ENCODE data around the gene CGN. TPM values are rescaled to one million over a fixed set of nuclear protein-coding genes. Genes with fewer than 3 reads are reported as not detected.

The CGN gene
- total RNA-seq, 5 donors from 2014 or later (not counting 1 experiment from before 2014, with no cell fraction given), result 0.37 to 1.3 (median 0.59) TPM

- CTCF ChIA-PET, result interaction anchor here in 1 of 2 donors (1.3 to 1.4 kb wide), 2 partner anchors 28 to 301 kb away, joined by 3 to 5 read pairs; partner anchors contain the start of genes C2CD4D and CGN
Observed at GRCh38 chr1:151539321-151540020, 28.3 kb downstream of the CGN start.

DNA sequence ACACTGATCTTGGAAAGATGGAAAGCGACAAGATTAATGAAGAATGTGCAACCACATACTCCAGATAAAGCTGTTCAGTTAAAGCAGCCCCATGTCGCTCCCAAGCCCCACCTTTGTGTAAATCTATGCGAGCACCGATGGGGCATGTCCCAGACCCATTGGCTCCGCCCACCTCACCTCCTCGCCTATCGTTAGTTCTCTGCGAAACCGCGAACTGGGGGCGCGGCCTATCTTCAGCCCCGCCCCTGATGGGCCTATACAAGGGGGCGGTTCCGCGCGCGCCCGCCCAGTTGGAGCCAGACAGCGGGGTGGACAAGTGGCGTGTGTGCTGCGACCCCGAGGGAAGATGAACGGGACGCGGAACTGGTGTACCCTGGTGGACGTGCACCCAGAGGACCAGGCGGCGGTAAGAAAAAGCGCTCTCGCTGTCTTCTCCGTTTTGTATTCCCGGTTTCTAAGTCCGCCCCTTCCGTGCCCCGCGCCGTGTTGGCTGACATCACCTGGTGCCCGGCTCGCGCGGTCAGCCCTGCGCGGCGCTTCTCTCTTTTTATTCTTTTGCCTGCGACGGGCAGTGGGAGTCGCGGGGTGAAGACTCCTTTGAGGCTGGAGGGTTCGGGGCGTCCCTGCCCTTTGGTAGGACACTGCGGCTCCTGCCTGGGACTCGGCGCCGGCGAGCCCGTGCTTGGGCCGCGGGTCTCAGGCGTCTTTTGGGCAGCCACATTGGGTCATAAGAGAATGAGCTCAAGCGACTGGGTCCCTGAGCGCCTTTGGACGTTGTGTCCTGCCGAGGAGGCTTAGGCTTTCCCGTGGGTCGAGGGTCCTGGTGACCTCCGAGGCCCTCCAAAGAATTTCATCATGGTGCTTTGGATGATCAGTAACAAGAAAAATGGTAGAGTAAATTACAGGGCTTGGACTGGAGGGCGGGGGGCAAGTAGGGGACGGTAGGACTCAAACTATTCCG, 29.1 kb downstream of the CGN start, which contains the start of gene TUFT1:
Gene TUFT1 (plus strand): TSS at position 289 of the 961 bp plus-strand sequence. CDS start 58 bp downstream, at position 347.
- peak within 1 kb of the TSS; percentile 75 to 86 for H3K4me3 ChIP-seq (ENCODE audit: control insufficient read depth in 1 of 2, extremely low read depth in 1 of 2, low read length in 1 of 2)
- peak within 1 kb of the TSS; percentile 26 for H3K27ac ChIP-seq (ENCODE audit: low read length)
- Mint-ChIP-seq H3K36me3 (no peaks in the 10 kb centered on the region), H3K27ac (peak within 1 kb of the TSS; percentile 80 to 84), H3K9me3 (no peaks in the 10 kb centered on the region), H3K4me1 (peaks cover 22 to 29% (median 28%) of the 10 kb centered on the region in 3 donors), H3K4me3 (peak within 1 kb of the TSS; percentile 92 to 98 (median 94)), H3K27me3 (peaks cover 7 to 8% of the 10 kb centered on the region in 2 donors)
- DNase-seq (peak; percentile 87 to 97 (median 94)), ATAC-seq (replicated peaks in 1 of 4) (peak; percentile 97 to 99 (median 98))
- CTCF ChIA-PET, result interaction anchor here (0.5 to 1.4 kb wide), 5 partner anchors 26 to 300 kb away, joined by 3 to 5 read pairs (median 4); partner anchors contain the start of genes C2CD4D (in 1 of the 2) and CGN (in 1 of the 2)
- WGBS (ENCODE audit: insufficient coverage), result 1% methylated on average over 64 of the region's 70 CpGs
- peaks cover 0 to 12% of the 10 kb centered on the region in 2 experiments for H3K27me3 ChIP-seq (replicated peaks in 1 of 2; ENCODE audit: control insufficient read depth in 2 of 2, extremely low read depth in 1 of 2, insufficient read depth in 2 of 2, low read length in 1 of 2)
- POLR2A ChIA-PET, result interaction anchor here in 1 of 2 donors (0.7 to 0.8 kb wide), 3 partner anchors 13 to 359 kb away, joined by 4 to 6 read pairs (median 4); no protein-coding TSS in a partner anchor
- H3K4me1 ChIP-seq (ENCODE audit: control insufficient read depth in 1 of 2, extremely low read depth in 1 of 2, insufficient read depth in 2 of 2, low read length in 2 of 2), result peaks cover 3 to 21% of the 10 kb centered on the region in 2 experiments
- no peaks in the 10 kb centered on the region for H3K9me3 ChIP-seq
- no peaks in the 10 kb centered on the region for H3K36me3 ChIP-seq (ENCODE audit: control insufficient read depth in 2 of 2, extremely low read depth in 1 of 2, insufficient read depth in 1 of 2, low read length in 1 of 2)

More at GRCh38 chr1:151539321-151540020, 28.3 kb downstream of the CGN start:
- Mint-ChIP-seq H3K27ac (peak overlapping the region in 1 of 2 donors; percentile 41), H3K36me3 (no peaks in the 10 kb centered on the region), H3K4me1 (peaks cover 22 to 29% (median 28%) of the 10 kb centered on the region in 3 donors), H3K27me3 (peaks cover 7 to 8% of the 10 kb centered on the region in 2 donors), H3K9me3 (no peaks in the 10 kb centered on the region), H3K4me3 (peak overlapping the region; percentile 92 to 98 (median 94))
- WGBS (ENCODE audit: insufficient coverage), result 36% methylated on average over 3 of the region's 7 CpGs
- H3K4me1 ChIP-seq (ENCODE audit: control insufficient read depth in 1 of 2, extremely low read depth in 1 of 2, insufficient read depth in 2 of 2, low read length in 2 of 2), result peaks cover 3 to 21% of the 10 kb centered on the region in 2 experiments
- ATAC-seq (replicated peaks in 1 of 4) (peak in 3 of 4 experiments; percentile 8 to 51 (median 39)), DNase-seq (peak in 12 of 35 experiments; percentile 1 to 43 (median 10))
- H3K9me3 ChIP-seq, result no peaks in the 10 kb centered on the region
- H3K27me3 ChIP-seq (replicated peaks in 1 of 2; ENCODE audit: control insufficient read depth in 2 of 2, extremely low read depth in 1 of 2, insufficient read depth in 2 of 2, low read length in 1 of 2), result peaks cover 0 to 12% of the 10 kb centered on the region in 2 experiments
- H3K36me3 ChIP-seq (ENCODE audit: control insufficient read depth in 2 of 2, extremely low read depth in 1 of 2, insufficient read depth in 1 of 2, low read length in 1 of 2), result no peaks in the 10 kb centered on the region
- POLR2A ChIA-PET, result interaction anchor here (0.5 to 0.8 kb wide), 3 partner anchors 13 to 228 kb away, joined by 3 to 4 read pairs (median 4); no protein-coding TSS in a partner anchor
- no peak overlapping the region for H3K27ac ChIP-seq (ENCODE audit: low read length)
- H3K4me3 ChIP-seq (ENCODE audit: control insufficient read depth in 1 of 2, extremely low read depth in 1 of 2, low read length in 1 of 2), result peak overlapping the region; percentile 75 to 86

DNA sequence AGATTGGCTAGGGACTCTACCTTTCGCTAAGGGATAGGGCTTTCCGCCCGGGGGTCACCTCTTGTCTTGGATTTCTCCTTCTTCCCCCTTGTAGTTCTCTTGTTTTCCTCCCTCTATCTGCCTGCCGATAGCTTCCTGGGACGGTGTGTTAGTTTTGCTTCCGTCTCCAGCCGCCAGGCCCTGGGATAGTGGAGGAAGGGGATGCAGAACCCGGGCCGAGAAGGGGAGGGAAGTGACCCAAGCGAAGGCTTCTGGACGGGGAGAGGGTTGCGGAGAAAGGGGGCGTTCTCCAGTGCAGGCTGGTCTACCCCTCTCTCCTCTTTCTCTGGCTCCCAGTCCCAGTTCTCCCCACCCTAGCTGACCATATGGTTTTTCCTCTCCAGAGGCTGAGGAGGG, 29.8 kb downstream of the CGN start:
- Histone ChIP-seq H3K27ac (ENCODE audit: low read length) (no peak overlapping the region), H3K4me1 (ENCODE audit: control insufficient read depth in 1 of 2, extremely low read depth in 1 of 2, insufficient read depth in 2 of 2, low read length in 2 of 2) (peaks cover 3 to 21% of the 10 kb centered on the region in 2 experiments), H3K27me3 (replicated peaks in 1 of 2; ENCODE audit: control insufficient read depth in 2 of 2, extremely low read depth in 1 of 2, insufficient read depth in 2 of 2, low read length in 1 of 2) (peaks cover 0 to 12% of the 10 kb centered on the region in 2 experiments), H3K9me3 (no peaks in the 10 kb centered on the region), H3K4me3 (ENCODE audit: control insufficient read depth in 1 of 2, extremely low read depth in 1 of 2, low read length in 1 of 2) (peak overlapping the region; percentile 75 to 86), H3K36me3 (ENCODE audit: control insufficient read depth in 2 of 2, extremely low read depth in 1 of 2, insufficient read depth in 1 of 2, low read length in 1 of 2) (no peaks in the 10 kb centered on the region)
- peak in 2 of 35 experiments; percentile 7 to 12 for DNase-seq
- H3K9me3 Mint-ChIP-seq, result no peaks in the 10 kb centered on the region
- no CpG with 5 or more reads among the region's 13 CpGs for WGBS (ENCODE audit: insufficient coverage)
- no peaks in the 10 kb centered on the region for H3K36me3 Mint-ChIP-seq
- H3K4me3 Mint-ChIP-seq, result peak overlapping the region; percentile 92 to 98 (median 94)
- peaks cover 7 to 8% of the 10 kb centered on the region in 2 donors for H3K27me3 Mint-ChIP-seq
- ChIA-PET CTCF (interaction anchor here in 1 of 2 donors (0.9 kb wide), 1 partner anchor 69 kb away, joined by 4 read pairs; no protein-coding TSS in a partner anchor), POLR2A (interaction anchor here (0.7 to 0.8 kb wide), 3 partner anchors 12 to 359 kb away, joined by 3 to 6 read pairs (median 3); no protein-coding TSS in a partner anchor)
- ATAC-seq (replicated peaks in 1 of 4), result no peak
- H3K4me1 Mint-ChIP-seq, result peaks cover 22 to 29% (median 28%) of the 10 kb centered on the region in 3 donors
- peak overlapping the region in 1 of 2 donors; percentile 84 for H3K27ac Mint-ChIP-seq

DNA sequence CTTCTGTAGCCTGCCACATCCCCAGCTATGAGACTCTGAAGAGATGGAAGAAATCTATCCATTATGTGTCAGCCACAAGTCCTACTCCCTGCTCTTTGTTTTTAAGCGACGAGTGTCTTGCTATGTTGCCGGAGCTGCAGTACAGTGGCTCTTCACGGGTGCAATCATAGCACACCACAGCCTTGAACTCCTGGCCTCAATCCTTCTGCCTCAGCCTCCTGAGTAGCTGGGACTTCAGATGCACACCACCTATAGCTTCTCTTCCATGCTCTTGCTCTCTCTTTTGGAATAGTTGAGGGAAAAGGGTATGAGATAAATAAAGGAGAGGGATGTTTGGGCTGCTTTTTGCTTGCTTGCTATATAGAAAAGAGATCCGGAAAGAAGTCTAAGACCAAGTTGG, 30.6 kb downstream of the CGN start:
- Mint-ChIP-seq H3K36me3 (no peaks in the 10 kb centered on the region), H3K4me3 (peak overlapping the region; percentile 92 to 98 (median 94)), H3K4me1 (peaks cover 22 to 29% (median 28%) of the 10 kb centered on the region in 3 donors), H3K27me3 (peaks cover 7 to 8% of the 10 kb centered on the region in 2 donors), H3K9me3 (no peaks in the 10 kb centered on the region), H3K27ac (no peak overlapping the region)
- no peak overlapping the region for H3K27ac ChIP-seq (ENCODE audit: low read length)
- ATAC-seq (replicated peaks in 1 of 4), result no peak
- no peaks in the 10 kb centered on the region for H3K36me3 ChIP-seq (ENCODE audit: control insufficient read depth in 2 of 2, extremely low read depth in 1 of 2, insufficient read depth in 1 of 2, low read length in 1 of 2)
- no peak for DNase-seq
- H3K9me3 ChIP-seq, result no peaks in the 10 kb centered on the region
- ChIA-PET CTCF (interaction anchor here in 1 of 2 donors (0.7 kb wide), 1 partner anchor 77 kb away, joined by 3 read pairs; no protein-coding TSS in a partner anchor), POLR2A (interaction anchor here (0.5 to 0.8 kb wide), 4 partner anchors 13 to 205 kb away, joined by 3 to 4 read pairs (median 3); no protein-coding TSS in a partner anchor)
- peaks cover 3 to 21% of the 10 kb centered on the region in 2 experiments for H3K4me1 ChIP-seq (ENCODE audit: control insufficient read depth in 1 of 2, extremely low read depth in 1 of 2, insufficient read depth in 2 of 2, low read length in 2 of 2)
- H3K4me3 ChIP-seq (ENCODE audit: control insufficient read depth in 1 of 2, extremely low read depth in 1 of 2, low read length in 1 of 2), result no peak overlapping the region
- WGBS (ENCODE audit: insufficient coverage), result 90% methylated on average over 3 of the region's 5 CpGs
- H3K27me3 ChIP-seq (replicated peaks in 1 of 2; ENCODE audit: control insufficient read depth in 2 of 2, extremely low read depth in 1 of 2, insufficient read depth in 2 of 2, low read length in 1 of 2), result peaks cover 0 to 12% of the 10 kb centered on the region in 2 experiments

DNA sequence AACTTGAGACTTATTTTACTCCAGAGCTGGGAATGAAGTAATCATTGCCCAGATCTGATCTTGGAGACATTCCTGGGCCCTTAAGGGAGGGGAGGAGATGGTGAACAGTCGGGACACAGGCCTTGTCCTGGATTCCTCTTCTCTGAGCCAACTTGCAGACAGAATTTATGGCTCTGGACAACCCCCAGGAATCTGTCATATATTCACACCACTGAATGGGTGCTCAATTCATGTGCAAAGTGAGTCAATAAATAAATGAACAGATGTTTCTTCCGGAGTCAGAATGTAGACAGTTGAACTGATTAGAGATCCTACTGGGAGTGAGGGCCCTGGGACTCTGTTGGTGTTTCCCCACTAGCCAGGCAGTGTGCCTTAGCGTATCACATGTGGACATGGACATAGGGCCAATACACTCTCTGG, 31.5 kb downstream of the CGN start:
- WGBS (ENCODE audit: insufficient coverage), result 100% methylated on average over 2 of the region's 3 CpGs
- H3K4me1 Mint-ChIP-seq, result peaks cover 28 to 36% (median 36%) of the 10 kb centered on the region in 3 donors
- Histone ChIP-seq H3K9me3 (no peaks in the 10 kb centered on the region), H3K4me1 (ENCODE audit: control insufficient read depth in 1 of 2, extremely low read depth in 1 of 2, insufficient read depth in 2 of 2, low read length in 2 of 2) (peaks cover 3 to 24% of the 10 kb centered on the region in 2 experiments), H3K27me3 (replicated peaks in 1 of 2; ENCODE audit: control insufficient read depth in 2 of 2, extremely low read depth in 1 of 2, insufficient read depth in 2 of 2, low read length in 1 of 2) (peaks cover 0 to 12% of the 10 kb centered on the region in 2 experiments), H3K27ac (ENCODE audit: low read length) (no peak overlapping the region), H3K36me3 (ENCODE audit: control insufficient read depth in 2 of 2, extremely low read depth in 1 of 2, insufficient read depth in 1 of 2, low read length in 1 of 2) (no peaks in the 10 kb centered on the region), H3K4me3 (ENCODE audit: control insufficient read depth in 1 of 2, extremely low read depth in 1 of 2, low read length in 1 of 2) (no peak overlapping the region)
- no peak overlapping the region for H3K27ac Mint-ChIP-seq
- no peak for DNase-seq
- no peaks in the 10 kb centered on the region for H3K36me3 Mint-ChIP-seq
- ChIA-PET POLR2A (no interaction called here), CTCF (no interaction called here)
- H3K27me3 Mint-ChIP-seq, result peaks cover 7 to 8% of the 10 kb centered on the region in 2 donors
- no peak for ATAC-seq (replicated peaks in 1 of 4)
- H3K9me3 Mint-ChIP-seq, result no peaks in the 10 kb centered on the region
- H3K4me3 Mint-ChIP-seq, result no peak overlapping the region

All from T-cell (primary cell).